Activated naive CD8-positive, alpha-beta T cell treated with anti-CD3 and anti-CD28 coated beads, Interleukin-2, amount 50 U/mL, for 24 hours (primary cell): Measurements from ENCODE around the gene PIP5KL1.

Source experiments
- ATAC-seq: fragments of 150-1000 bp; cut with Tn5 transposase; one replicate; pipeline ENCODE4 v1.10.0; 2021
- DNase-seq: peaks from one replicate; pipeline ENCODE4 v3.0.0; 2021
- H3K27ac Mint-ChIP-seq: one replicate; pipeline ENCODE4 v1.8.0; 2021; ENCODE audit warnings: mild to moderate bottlenecking, mixed read lengths
- H3K27me3 Mint-ChIP-seq: one replicate; pipeline ENCODE4 v1.8.0; 2021; ENCODE audit warnings: mixed read lengths
- H3K36me3 Mint-ChIP-seq: one replicate; pipeline ENCODE4 v1.8.0; 2021; ENCODE audit warnings: low read depth, mixed read lengths
- H3K4me1 Mint-ChIP-seq: one replicate; pipeline ENCODE4 v1.8.0; 2021; ENCODE audit warnings: mixed read lengths
- H3K4me3 Mint-ChIP-seq: one replicate; pipeline ENCODE4 v1.8.0; 2021; ENCODE audit warnings: mild to moderate bottlenecking, moderate library complexity, mixed read lengths
- H3K9me3 Mint-ChIP-seq: one replicate; pipeline ENCODE4 v1.8.0; 2021; ENCODE audit warnings: mixed read lengths

PIP5KL1 gene

GRCh38 chr9:127972236-127972871 lies 41.8 kb upstream of the PIP5KL1 start:
- Mint-ChIP-seq H3K4me1 (peaks cover 97% of the 10 kb centered on the region), H3K36me3 (peaks cover 2% of the 10 kb centered on the region), H3K9me3 (no peaks in the 10 kb centered on the region), H3K27me3 (no peaks in the 10 kb centered on the region), H3K27ac (peak overlapping the region; percentile 89), H3K4me3 (peak overlapping the region; percentile 66)
- DNase-seq (no peak), ATAC-seq (no peak)

- H3K27me3 Mint-ChIP-seq = no peaks in the 10 kb centered on the region
- H3K4me1 Mint-ChIP-seq = peaks cover 98% of the 10 kb centered on the region
- H3K36me3 Mint-ChIP-seq = peaks cover 2% of the 10 kb centered on the region
- peak overlapping the region; percentile 89 for H3K27ac Mint-ChIP-seq
- peak overlapping the region; percentile 66 for H3K4me3 Mint-ChIP-seq
- no peaks in the 10 kb centered on the region for H3K9me3 Mint-ChIP-seq
- peak; percentile 4 for ATAC-seq
- DNase-seq = peak; percentile 22
These were observed 41.0 kb upstream of the PIP5KL1 start for GRCh38 chr9:127971357-127972235.

GRCh38 chr9:127970401-127971313 lies 40.1 kb upstream of the PIP5KL1 start:
- H3K9me3 Mint-ChIP-seq = no peaks in the 10 kb centered on the region
- DNase-seq (peak; percentile 67), ATAC-seq (peak; percentile 85)
- peaks cover 2% of the 10 kb centered on the region for H3K36me3 Mint-ChIP-seq
- H3K4me1 Mint-ChIP-seq = peaks cover 98% of the 10 kb centered on the region
- H3K4me3 Mint-ChIP-seq = peak overlapping the region; percentile 60
- peak overlapping the region; percentile 85 for H3K27ac Mint-ChIP-seq
- H3K27me3 Mint-ChIP-seq = no peaks in the 10 kb centered on the region

- Mint-ChIP-seq H3K36me3 (peaks cover 2% of the 10 kb centered on the region), H3K27me3 (no peaks in the 10 kb centered on the region)
- DNase-seq = no peak
These were observed 38.3 kb upstream of the PIP5KL1 start for GRCh38 chr9:127968700-127969383.

GRCh38 chr9:127968042-127968441 lies 37.5 kb upstream of the PIP5KL1 start:
- DNase-seq = peak; percentile 46
- Mint-ChIP-seq H3K4me3 (peak overlapping the region; percentile 5), H3K36me3 (peaks cover 2% of the 10 kb centered on the region)

More at GRCh38 chr9:127968700-127969383, 38.3 kb upstream of the PIP5KL1 start:
- H3K4me3 Mint-ChIP-seq = peak overlapping the region; percentile 60
- H3K27ac Mint-ChIP-seq = peak overlapping the region; percentile 85
- no peaks in the 10 kb centered on the region for H3K9me3 Mint-ChIP-seq
- peaks cover 98% of the 10 kb centered on the region for H3K4me1 Mint-ChIP-seq
- no peak for ATAC-seq

GRCh38 chr9:127967151-127967809 lies 36.7 kb upstream of the PIP5KL1 start:
- Mint-ChIP-seq H3K36me3 (peaks cover 2% of the 10 kb centered on the region), H3K4me3 (no peak overlapping the region), H3K27me3 (no peaks in the 10 kb centered on the region), H3K4me1 (peaks cover 99% of the 10 kb centered on the region), H3K9me3 (no peaks in the 10 kb centered on the region), H3K27ac (peak overlapping the region; percentile 85)
- DNase-seq = no peak
- ATAC-seq = no peak

More at GRCh38 chr9:127968042-127968441, 37.5 kb upstream of the PIP5KL1 start:
- H3K9me3 Mint-ChIP-seq = no peaks in the 10 kb centered on the region
- H3K27ac Mint-ChIP-seq = peak overlapping the region; percentile 85
- H3K27me3 Mint-ChIP-seq = no peaks in the 10 kb centered on the region
- peaks cover 99% of the 10 kb centered on the region for H3K4me1 Mint-ChIP-seq
- peak; percentile 20 for ATAC-seq

- Mint-ChIP-seq H3K9me3 (no peaks in the 10 kb centered on the region), H3K4me3 (no peak overlapping the region), H3K4me1 (peaks cover 99% of the 10 kb centered on the region), H3K36me3 (peaks cover 3% of the 10 kb centered on the region), H3K27ac (peak overlapping the region; percentile 91), H3K27me3 (no peaks in the 10 kb centered on the region)
- ATAC-seq = no peak
- no peak for DNase-seq
These were observed 36.0 kb upstream of the PIP5KL1 start for GRCh38 chr9:127966416-127967150.

GRCh38 chr9:127965953-127966352 lies 35.4 kb upstream of the PIP5KL1 start:
- H3K9me3 Mint-ChIP-seq = no peaks in the 10 kb centered on the region
- H3K36me3 Mint-ChIP-seq = peaks cover 3% of the 10 kb centered on the region
- no peak for ATAC-seq
- H3K4me1 Mint-ChIP-seq = peaks cover 99% of the 10 kb centered on the region
- no peaks in the 10 kb centered on the region for H3K27me3 Mint-ChIP-seq
- peak overlapping the region; percentile 72 for H3K4me3 Mint-ChIP-seq
- H3K27ac Mint-ChIP-seq = peak overlapping the region; percentile 91
- no peak for DNase-seq

GRCh38 chr9:127963359-127964064 lies 32.9 kb upstream of the PIP5KL1 start:
- Mint-ChIP-seq H3K27me3 (no peaks in the 10 kb centered on the region), H3K9me3 (no peaks in the 10 kb centered on the region), H3K4me1 (peaks cover 99% of the 10 kb centered on the region), H3K27ac (peak overlapping the region; percentile 91), H3K36me3 (peaks cover 4% of the 10 kb centered on the region), H3K4me3 (peak overlapping the region; percentile 43)
- DNase-seq = no peak
- ATAC-seq = no peak

GRCh38 chr9:127963041-127963358 lies 32.4 kb upstream of the PIP5KL1 start:
- no peak for ATAC-seq
- Mint-ChIP-seq H3K9me3 (no peaks in the 10 kb centered on the region), H3K4me1 (peaks cover 98% of the 10 kb centered on the region), H3K27ac (peak overlapping the region; percentile 91), H3K36me3 (peaks cover 4% of the 10 kb centered on the region), H3K4me3 (peak overlapping the region; percentile 9), H3K27me3 (no peaks in the 10 kb centered on the region)
- peak; percentile 27 for DNase-seq

GRCh38 chr9:127962278-127962677 lies 31.7 kb upstream of the PIP5KL1 start:
- Mint-ChIP-seq H3K4me3 (no peak overlapping the region), H3K27me3 (no peaks in the 10 kb centered on the region), H3K9me3 (no peaks in the 10 kb centered on the region), H3K36me3 (peaks cover 4% of the 10 kb centered on the region), H3K4me1 (peaks cover 97% of the 10 kb centered on the region), H3K27ac (peak overlapping the region; percentile 91)
- DNase-seq (no peak), ATAC-seq (no peak)

- H3K4me1 Mint-ChIP-seq = peaks cover 97% of the 10 kb centered on the region
- H3K36me3 Mint-ChIP-seq = peaks cover 4% of the 10 kb centered on the region
- H3K27me3 Mint-ChIP-seq = no peaks in the 10 kb centered on the region
- peak overlapping the region; percentile 67 for H3K27ac Mint-ChIP-seq
- no peak for DNase-seq
- H3K9me3 Mint-ChIP-seq = no peaks in the 10 kb centered on the region
- ATAC-seq = no peak
- H3K4me3 Mint-ChIP-seq = no peak overlapping the region
These were observed 31.1 kb upstream of the PIP5KL1 start for GRCh38 chr9:127961613-127962155.
